ENCODE results near the gene CLEC19A. TPM values are rescaled to one million over a fixed set of nuclear protein-coding genes. Genes with fewer than 3 reads are reported as not detected.
"Not testable (repeated sequence)": the region's sequence is repeated elsewhere in the genome, so short reads cannot be mapped to it uniquely, and the experiment has no call there.

Gene CLEC19A
- total RNA-seq, 1 experiment from 2014 or later, result not detected

DNA sequence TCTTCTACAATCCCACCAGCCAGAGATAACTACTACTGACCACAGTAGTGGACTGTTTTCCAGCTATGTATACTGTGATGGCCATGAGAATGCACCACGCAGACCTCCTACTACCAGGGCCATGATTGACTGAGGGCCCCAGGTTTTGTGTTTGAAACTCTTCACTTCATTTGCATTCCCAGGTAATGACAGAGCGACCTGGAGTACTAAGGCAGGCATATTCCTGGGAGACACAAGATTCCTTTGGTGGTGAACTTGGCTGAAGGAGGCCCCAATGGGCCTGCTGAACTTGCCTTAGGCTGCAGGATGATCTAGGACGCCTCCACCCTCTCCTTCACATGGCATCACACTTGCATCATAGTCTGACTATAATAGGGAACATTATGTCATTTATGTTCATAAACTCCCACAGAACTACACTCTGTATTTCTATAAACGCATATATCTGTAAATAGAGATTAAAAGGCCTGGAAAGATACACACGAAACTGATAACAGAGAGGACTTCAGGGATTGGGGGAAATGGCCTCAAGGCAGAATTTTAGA lies 30.4 kb downstream of the CLEC19A start:
- no peaks in the 10 kb centered on the region for H3K36me3 Mint-ChIP-seq (ENCODE audit: insufficient read depth, unreplicated experiment)
- no peak overlapping the region for H3K27ac Mint-ChIP-seq (ENCODE audit: unreplicated experiment)
- BruUV-seq (replicated peaks), result no TSS peak
- H3K4me1 Mint-ChIP-seq (ENCODE audit: low read depth, unreplicated experiment), result no peaks in the 10 kb centered on the region
- intact Hi-C loops (cut with micrococcal nuclease; ENCODE audit: unreplicated experiment), result no loop called here
- DNase-seq, result no peak
- CTCF ChIA-PET, result interaction anchor here (0.5 kb wide), 1 partner anchor 56 kb away, joined by 5 read pairs; no protein-coding TSS in a partner anchor
- TF ChIP-seq, protein P1, sequence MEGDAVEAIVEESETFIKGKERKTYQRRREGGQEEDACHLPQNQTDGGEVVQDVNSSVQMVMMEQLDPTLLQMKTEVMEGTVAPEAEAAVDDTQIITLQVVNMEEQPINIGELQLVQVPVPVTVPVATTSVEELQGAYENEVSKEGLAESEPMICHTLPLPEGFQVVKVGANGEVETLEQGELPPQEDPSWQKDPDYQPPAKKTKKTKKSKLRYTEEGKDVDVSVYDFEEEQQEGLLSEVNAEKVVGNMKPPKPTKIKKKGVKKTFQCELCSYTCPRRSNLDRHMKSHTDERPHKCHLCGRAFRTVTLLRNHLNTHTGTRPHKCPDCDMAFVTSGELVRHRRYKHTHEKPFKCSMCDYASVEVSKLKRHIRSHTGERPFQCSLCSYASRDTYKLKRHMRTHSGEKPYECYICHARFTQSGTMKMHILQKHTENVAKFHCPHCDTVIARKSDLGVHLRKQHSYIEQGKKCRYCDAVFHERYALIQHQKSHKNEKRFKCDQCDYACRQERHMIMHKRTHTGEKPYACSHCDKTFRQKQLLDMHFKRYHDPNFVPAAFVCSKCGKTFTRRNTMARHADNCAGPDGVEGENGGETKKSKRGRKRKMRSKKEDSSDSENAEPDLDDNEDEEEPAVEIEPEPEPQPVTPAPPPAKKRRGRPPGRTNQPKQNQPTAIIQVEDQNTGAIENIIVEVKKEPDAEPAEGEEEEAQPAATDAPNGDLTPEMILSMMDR (IDR thresholded peaks at IDR 0.05; ENCODE audit: unreplicated experiment), result no peak
- no peak overlapping the region for H3K4me3 Mint-ChIP-seq (ENCODE audit: low read depth, unreplicated experiment)
- H3K27me3 Mint-ChIP-seq (ENCODE audit: unreplicated experiment), result no peaks in the 10 kb centered on the region
- H3K9me3 Mint-ChIP-seq (ENCODE audit: low read depth, unreplicated experiment), result no peaks in the 10 kb centered on the region

DNA sequence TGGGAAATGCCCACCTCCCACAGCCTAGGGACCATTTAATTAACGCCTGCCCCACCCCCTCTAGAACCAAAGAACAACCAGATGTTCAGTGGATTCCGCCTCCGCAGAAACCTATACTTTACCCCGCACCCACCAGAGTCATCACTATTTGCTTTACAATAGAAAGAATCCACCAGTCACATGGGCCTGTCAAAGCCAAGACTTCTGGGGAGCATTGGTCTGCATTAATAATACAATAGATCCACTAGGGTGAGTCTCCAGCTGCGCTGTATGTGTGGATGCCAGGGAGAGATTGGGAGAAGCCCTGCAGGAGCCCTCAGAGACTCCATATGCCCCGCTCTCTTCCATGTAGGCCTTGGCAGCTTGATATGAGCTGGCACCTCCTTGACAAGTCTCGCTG lies 31.3 kb downstream of the CLEC19A start:
- CTCF ChIA-PET, result interaction anchor here (0.5 kb wide), 1 partner anchor 1814 kb away, joined by 3 read pairs; no protein-coding TSS in a partner anchor
- H3K4me3 Mint-ChIP-seq (ENCODE audit: low read depth, unreplicated experiment), result no peak overlapping the region
- H3K27me3 Mint-ChIP-seq (ENCODE audit: unreplicated experiment), result no peaks in the 10 kb centered on the region

DNA sequence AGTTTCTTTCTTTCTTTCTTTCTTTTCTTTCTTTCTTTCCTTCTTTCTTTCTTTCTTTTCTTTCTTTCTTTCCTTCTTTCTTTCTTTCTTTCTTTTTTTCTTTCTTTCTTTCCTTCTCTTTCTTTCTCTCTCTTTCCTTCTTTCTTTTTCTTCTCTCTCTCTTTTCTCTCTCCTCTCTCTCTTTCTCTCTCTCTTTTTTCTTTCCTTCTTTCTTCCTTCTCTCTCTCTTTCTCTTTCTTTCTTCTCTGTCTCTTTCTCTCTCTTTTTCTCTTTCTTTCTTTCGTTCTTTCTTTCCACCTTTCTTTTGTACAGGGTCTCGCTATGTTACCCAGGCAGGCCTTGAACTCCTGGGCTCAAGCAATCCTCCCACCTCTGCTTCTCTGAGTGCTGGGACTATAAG lies 35.7 kb downstream of the CLEC19A start:
- DNase-seq; BruUV-seq (replicated peaks); H3K4me3 Mint-ChIP-seq (ENCODE audit: low read depth, unreplicated experiment); H3K27ac Mint-ChIP-seq (ENCODE audit: unreplicated experiment); CTCF ChIA-PET; H3K36me3 Mint-ChIP-seq (ENCODE audit: insufficient read depth, unreplicated experiment); intact Hi-C loops (cut with micrococcal nuclease; ENCODE audit: unreplicated experiment); H3K9me3 Mint-ChIP-seq (ENCODE audit: low read depth, unreplicated experiment); H3K27me3 Mint-ChIP-seq (ENCODE audit: unreplicated experiment); H3K4me1 Mint-ChIP-seq (ENCODE audit: low read depth, unreplicated experiment): not testable (repeated sequence)

More for the DNA sequence above, 31.3 kb downstream of the CLEC19A start:
- BruUV-seq (replicated peaks), result no TSS peak
- no peaks in the 10 kb centered on the region for H3K36me3 Mint-ChIP-seq (ENCODE audit: insufficient read depth, unreplicated experiment)
- peaks cover 2% of the 10 kb centered on the region for H3K9me3 Mint-ChIP-seq (ENCODE audit: low read depth, unreplicated experiment)
- TF ChIP-seq, protein P1 (IDR thresholded peaks at IDR 0.05; ENCODE audit: unreplicated experiment), result no peak
- H3K27ac Mint-ChIP-seq (ENCODE audit: unreplicated experiment), result no peak overlapping the region
- intact Hi-C loops (cut with micrococcal nuclease; ENCODE audit: unreplicated experiment), result no loop called here
- no peak for DNase-seq
- no peaks in the 10 kb centered on the region for H3K4me1 Mint-ChIP-seq (ENCODE audit: low read depth, unreplicated experiment)

DNA sequence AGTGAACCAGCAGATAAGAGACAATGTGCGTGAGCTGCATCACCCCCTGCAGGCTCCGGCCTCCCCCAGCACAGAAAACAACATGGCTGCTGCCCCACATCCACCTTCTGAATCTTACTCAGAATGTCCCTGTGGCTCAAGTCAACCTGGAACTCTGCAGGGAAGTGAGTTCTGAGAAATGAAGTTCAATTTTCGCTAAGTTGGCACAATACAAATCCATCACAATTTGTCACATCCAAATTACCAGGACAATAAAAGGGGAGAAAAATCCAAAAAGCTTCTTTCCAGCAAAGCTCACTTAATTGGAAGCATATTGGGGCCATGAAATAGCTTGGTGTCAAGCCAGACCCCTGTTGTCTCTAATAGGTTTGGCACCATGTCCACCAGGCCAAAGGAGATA lies 38.1 kb downstream of the CLEC19A start:
- CTCF ChIA-PET, result no interaction called here
- Mint-ChIP-seq H3K4me3 (ENCODE audit: low read depth, unreplicated experiment) (no peak overlapping the region), H3K36me3 (ENCODE audit: insufficient read depth, unreplicated experiment) (no peaks in the 10 kb centered on the region), H3K27ac (ENCODE audit: unreplicated experiment) (no peak overlapping the region), H3K9me3 (ENCODE audit: low read depth, unreplicated experiment) (peaks cover 2% of the 10 kb centered on the region), H3K4me1 (ENCODE audit: low read depth, unreplicated experiment) (no peaks in the 10 kb centered on the region), H3K27me3 (ENCODE audit: unreplicated experiment) (no peaks in the 10 kb centered on the region)
- DNase-seq, result no peak
- TF ChIP-seq, protein P1 (IDR thresholded peaks at IDR 0.05; ENCODE audit: unreplicated experiment), result no peak
- intact Hi-C loops (cut with micrococcal nuclease; ENCODE audit: unreplicated experiment), result no loop called here
- BruUV-seq (replicated peaks), result no TSS peak

DNA sequence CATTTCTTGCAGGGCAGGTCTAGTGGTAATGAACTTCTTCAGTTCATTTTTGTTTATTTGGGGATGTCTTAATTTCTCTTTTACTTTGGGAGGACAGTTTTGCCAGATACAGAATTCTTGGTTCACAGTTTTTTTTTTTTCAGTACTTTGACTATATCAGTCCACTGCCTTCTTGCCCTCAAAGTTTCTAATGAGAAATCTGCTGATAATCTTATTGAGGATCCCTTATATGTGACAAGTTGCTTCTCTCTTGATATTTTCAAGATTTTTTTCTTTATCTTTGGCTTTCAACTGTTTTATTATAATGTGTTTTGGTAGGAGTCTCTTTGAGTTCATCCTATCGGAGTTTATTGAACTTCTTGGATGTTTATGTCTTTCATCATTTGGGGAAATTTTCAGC lies 42.8 kb downstream of the CLEC19A start:
- intact Hi-C loops (cut with micrococcal nuclease; ENCODE audit: unreplicated experiment), result no loop called here
- TF ChIP-seq, protein P1 (IDR thresholded peaks at IDR 0.05; ENCODE audit: unreplicated experiment), result no peak
- H3K27me3 Mint-ChIP-seq (ENCODE audit: unreplicated experiment), result no peaks in the 10 kb centered on the region
- BruUV-seq (replicated peaks), result no TSS peak
- CTCF ChIA-PET, result interaction anchor here (0.8 kb wide), 1 partner anchor 43 kb away, joined by 7 read pairs; no protein-coding TSS in a partner anchor
- H3K4me1 Mint-ChIP-seq (ENCODE audit: low read depth, unreplicated experiment), result no peaks in the 10 kb centered on the region
- no peak overlapping the region for H3K27ac Mint-ChIP-seq (ENCODE audit: unreplicated experiment)
- no peak for DNase-seq
- H3K9me3 Mint-ChIP-seq (ENCODE audit: low read depth, unreplicated experiment), result peaks cover 2% of the 10 kb centered on the region
- no peaks in the 10 kb centered on the region for H3K36me3 Mint-ChIP-seq (ENCODE audit: insufficient read depth, unreplicated experiment)
- H3K4me3 Mint-ChIP-seq (ENCODE audit: low read depth, unreplicated experiment), result no peak overlapping the region
